Daoy (cell line): ENCODE results near the gene SYDE2. TPM values are rescaled to one million over a fixed set of nuclear protein-coding genes. Genes with fewer than 3 reads are reported as not detected.
A peak's percentile ranks its signal among the peaks of the same experiment; 100 is the strongest.
"Not testable (repeated sequence)": the region's sequence is repeated elsewhere in the genome, so short reads cannot be mapped to it uniquely, and the experiment has no call there.

ENCODE experiments used
- DNase-seq: peaks from one replicate; pipeline ENCODE4 v3.0.0-alpha.2; 2015; ENCODE audit warnings: low read depth
- total RNA-seq: library from RNA; depleted of rRNA; stranded (reverse); fragments of >200 nt; shearing (Covaris generic); gene quantifications from 2 replicates; pipeline ENCODE4 v1.2.3, GENCODE V29; 2014

SYDE2 gene
- total RNA-seq, 1 experiment from 2014 or later: 6.5 TPM

GRCh38 chr1:85168884-85169283 is 31.9 kb downstream of the SYDE2 start:
- DNase-seq: no peak

GRCh38 chr1:85166351-85166750 is 34.5 kb downstream of the SYDE2 start:
- DNase-seq: no peak

GRCh38 chr1:85158910-85159309 is 41.9 kb downstream of the SYDE2 start:
- no peak for DNase-seq

GRCh38 chr1:85157436-85157835 is 43.4 kb downstream of the SYDE2 start:
- no peak for DNase-seq

GRCh38 chr1:85153149-85153891 is 47.5 kb downstream of the SYDE2 start:
- no peak for DNase-seq

- no peak for DNase-seq
These were observed 49.4 kb downstream of the SYDE2 start for GRCh38 chr1:85151446-85151845.

GRCh38 chr1:85149805-85150204 is 51.0 kb downstream of the SYDE2 start:
- no peak for DNase-seq

- DNase-seq: peak; percentile 24
These were observed 52.1 kb downstream of the SYDE2 start for GRCh38 chr1:85148524-85149250.

- peak; percentile 17 for DNase-seq
These were observed 53.9 kb downstream of the SYDE2 start for GRCh38 chr1:85146972-85147359.

GRCh38 chr1:85146298-85146971 is 54.4 kb downstream of the SYDE2 start:
- DNase-seq: not testable (repeated sequence)

GRCh38 chr1:85144351-85144750 is 56.5 kb downstream of the SYDE2 start:
- DNase-seq: no peak

GRCh38 chr1:85142753-85143152 is 58.1 kb downstream of the SYDE2 start:
- no peak for DNase-seq

- DNase-seq: not testable (repeated sequence)
These were observed 62.4 kb downstream of the SYDE2 start for GRCh38 chr1:85138439-85138838.

- no peak for DNase-seq
These were observed 63.2 kb downstream of the SYDE2 start for GRCh38 chr1:85137660-85138059.

GRCh38 chr1:85135392-85135798 is 65.4 kb downstream of the SYDE2 start:
- DNase-seq: no peak

GRCh38 chr1:85134583-85135391 is 66.0 kb downstream of the SYDE2 start:
- no peak for DNase-seq

- no peak for DNase-seq
These were observed 67.2 kb downstream of the SYDE2 start for GRCh38 chr1:85133565-85134159.

GRCh38 chr1:85132078-85132720 is 68.6 kb downstream of the SYDE2 start:
- DNase-seq: no peak

- no peak for DNase-seq
These were observed 72.5 kb downstream of the SYDE2 start for GRCh38 chr1:85128316-85128715.

GRCh38 chr1:85125891-85126290 is 74.9 kb downstream of the SYDE2 start:
- DNase-seq: no peak

- DNase-seq: no peak
These were observed 76.7 kb downstream of the SYDE2 start for GRCh38 chr1:85124091-85124490.
